RWPE2 (cell line): Measurements from ENCODE around the gene ZNF488.
A peak's percentile ranks its signal among the peaks of the same experiment; 100 is the strongest.

Experiments used
- ATAC-seq: fragments of 200-7000 bp; cut with Tn5 transposase; 3 replicates; pipeline ENCODE4 v1.9.1; 2021; ENCODE audit warnings: low read depth
- DNase-seq: peaks from one replicate; pipeline ENCODE4 v3.0.0-alpha.2; 2020; ENCODE audit warnings: low spot score
- H3K27ac ChIP-seq: fragments of 450-650 bp; 2 replicates; pipeline ENCODE4 v1.5.1; 2017; ENCODE audit warnings: mild to moderate bottlenecking; ENCODE audit not compliant: poor library complexity, severe bottlenecking
- H3K27me3 ChIP-seq: fragments of 250-450 bp; sonication (Bioruptor Pico); 2 replicates; pipeline ENCODE4 v1.5.1; 2021; ENCODE audit warnings: mild to moderate bottlenecking, moderate library complexity; ENCODE audit not compliant: insufficient read depth, poor library complexity, severe bottlenecking
- H3K36me3 ChIP-seq: fragments of 250-450 bp; sonication (Bioruptor Pico); 2 replicates; pipeline ENCODE4 v1.5.1; 2020; ENCODE audit warnings: low read depth, mild to moderate bottlenecking, moderate library complexity
- H3K4me1 ChIP-seq: fragments of 250-450 bp; sonication (Bioruptor Pico); 2 replicates; pipeline ENCODE4 v1.5.1; 2021; ENCODE audit warnings: mild to moderate bottlenecking, moderate library complexity; ENCODE audit not compliant: insufficient read depth, poor library complexity, severe bottlenecking
- H3K4me3 ChIP-seq: fragments of 250-450 bp; sonication (Bioruptor Pico); 2 replicates; pipeline ENCODE4 v1.5.1; 2021; ENCODE audit warnings: mild to moderate bottlenecking, moderate library complexity; ENCODE audit not compliant: severe bottlenecking
- H3K9me3 ChIP-seq: fragments of 250-450 bp; sonication (Bioruptor Pico); 2 replicates; pipeline ENCODE4 v1.5.1; 2021; ENCODE audit warnings: mild to moderate bottlenecking, moderate library complexity; ENCODE audit not compliant: severe bottlenecking
- TF ChIP-seq, protein P1 (sequence below): fragments of 450-650 bp; IDR thresholded peaks from one replicate; pipeline ENCODE4 v1.5.1; 2017; ENCODE audit warnings: mild to moderate bottlenecking, moderate library complexity; ENCODE audit not compliant: poor library complexity, severe bottlenecking

Gene ZNF488

GRCh38 chr10:47364366-47364765 is 19.7 kb downstream of the ZNF488 start:
- Histone ChIP-seq H3K4me3 (no peak overlapping the region), H3K4me1 (no peaks in the 10 kb centered on the region), H3K27ac (no peak overlapping the region), H3K27me3 (no peaks in the 10 kb centered on the region), H3K9me3 (no peaks in the 10 kb centered on the region), H3K36me3 (no peaks in the 10 kb centered on the region)
- ATAC-seq (0 out of 3 replicates have a peak, but pooled peaks have one; percentile 41), DNase-seq (no peak)
- TF ChIP-seq, protein P1, sequence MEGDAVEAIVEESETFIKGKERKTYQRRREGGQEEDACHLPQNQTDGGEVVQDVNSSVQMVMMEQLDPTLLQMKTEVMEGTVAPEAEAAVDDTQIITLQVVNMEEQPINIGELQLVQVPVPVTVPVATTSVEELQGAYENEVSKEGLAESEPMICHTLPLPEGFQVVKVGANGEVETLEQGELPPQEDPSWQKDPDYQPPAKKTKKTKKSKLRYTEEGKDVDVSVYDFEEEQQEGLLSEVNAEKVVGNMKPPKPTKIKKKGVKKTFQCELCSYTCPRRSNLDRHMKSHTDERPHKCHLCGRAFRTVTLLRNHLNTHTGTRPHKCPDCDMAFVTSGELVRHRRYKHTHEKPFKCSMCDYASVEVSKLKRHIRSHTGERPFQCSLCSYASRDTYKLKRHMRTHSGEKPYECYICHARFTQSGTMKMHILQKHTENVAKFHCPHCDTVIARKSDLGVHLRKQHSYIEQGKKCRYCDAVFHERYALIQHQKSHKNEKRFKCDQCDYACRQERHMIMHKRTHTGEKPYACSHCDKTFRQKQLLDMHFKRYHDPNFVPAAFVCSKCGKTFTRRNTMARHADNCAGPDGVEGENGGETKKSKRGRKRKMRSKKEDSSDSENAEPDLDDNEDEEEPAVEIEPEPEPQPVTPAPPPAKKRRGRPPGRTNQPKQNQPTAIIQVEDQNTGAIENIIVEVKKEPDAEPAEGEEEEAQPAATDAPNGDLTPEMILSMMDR: no peak

DNA sequence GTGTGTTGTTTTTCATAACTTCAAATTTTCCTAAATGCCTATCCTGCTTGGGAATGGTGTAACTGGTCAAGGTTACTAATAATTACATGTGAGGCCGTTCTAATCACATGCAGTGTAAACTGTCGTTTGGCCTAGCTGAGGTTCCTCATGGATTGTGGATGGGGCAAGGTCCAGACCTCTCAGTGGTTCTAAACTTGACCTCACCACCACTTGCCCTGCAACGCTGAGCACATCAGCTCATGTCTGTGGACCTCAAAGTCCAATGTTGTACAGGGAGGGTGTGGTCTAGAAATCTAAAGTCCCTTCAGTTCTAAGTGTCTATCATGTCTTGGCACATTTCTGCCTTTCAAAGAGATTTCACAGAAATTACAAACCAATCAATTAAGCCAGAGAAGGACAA is 20.3 kb downstream of the ZNF488 start:
- no peaks in the 10 kb centered on the region for H3K27me3 ChIP-seq
- no peaks in the 10 kb centered on the region for H3K36me3 ChIP-seq

GRCh38 chr10:47362199-47362598 is 21.9 kb downstream of the ZNF488 start:
- TF ChIP-seq, protein P1: no peak
- Histone ChIP-seq H3K27me3 (no peaks in the 10 kb centered on the region), H3K4me1 (no peaks in the 10 kb centered on the region), H3K27ac (no peak overlapping the region), H3K36me3 (no peaks in the 10 kb centered on the region), H3K9me3 (no peaks in the 10 kb centered on the region), H3K4me3 (no peak overlapping the region)
- ATAC-seq (no peak; the same call in 2 of the 3 replicates), DNase-seq (no peak)

More for the DNA sequence above, 20.3 kb downstream of the ZNF488 start:
- DNase-seq (peak; percentile 2), ATAC-seq (no peak)
- Histone ChIP-seq H3K9me3 (no peaks in the 10 kb centered on the region), H3K27ac (no peak overlapping the region), H3K4me3 (no peak overlapping the region), H3K4me1 (no peaks in the 10 kb centered on the region)
- TF ChIP-seq, protein P1: no peak

DNA sequence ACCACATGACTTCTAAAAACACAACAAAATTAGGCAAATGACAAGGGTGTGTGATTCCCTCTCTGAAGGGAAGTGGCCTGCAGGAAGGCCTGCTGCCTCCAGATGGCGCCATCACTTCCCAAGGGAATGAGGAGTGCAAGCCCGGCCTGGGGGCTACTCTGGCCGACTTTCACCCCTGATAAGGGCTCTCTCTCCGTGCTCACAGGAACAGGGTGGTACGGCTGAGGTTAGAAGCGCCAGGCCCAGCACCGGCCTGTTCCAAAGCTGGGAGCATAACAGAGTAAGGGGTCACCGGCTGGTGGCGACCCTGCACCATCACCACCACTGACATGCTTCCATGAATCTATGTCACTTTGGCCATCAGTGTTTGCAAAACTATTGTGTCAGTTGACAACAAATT is 22.8 kb downstream of the ZNF488 start:
- H3K9me3 ChIP-seq: no peaks in the 10 kb centered on the region
- no peaks in the 10 kb centered on the region for H3K36me3 ChIP-seq
- no peaks in the 10 kb centered on the region for H3K27me3 ChIP-seq
- no peaks in the 10 kb centered on the region for H3K4me1 ChIP-seq
- no peak for DNase-seq
- no peak overlapping the region for H3K27ac ChIP-seq
- no peak overlapping the region for H3K4me3 ChIP-seq
- no peak for ATAC-seq
- TF ChIP-seq, protein P1: peak; percentile 73

GRCh38 chr10:47360419-47361040 is 23.6 kb downstream of the ZNF488 start:
- Histone ChIP-seq H3K27me3 (no peaks in the 10 kb centered on the region), H3K9me3 (no peaks in the 10 kb centered on the region), H3K36me3 (no peaks in the 10 kb centered on the region), H3K4me3 (no peak overlapping the region), H3K27ac (no peak overlapping the region), H3K4me1 (no peaks in the 10 kb centered on the region)
- no peak for DNase-seq
- no peak for ATAC-seq
- TF ChIP-seq, protein P1: no peak
